HG03354 (cell line): Measurements from ENCODE around the gene FLNA.

Source experiments
- ATAC-seq: cut with Tn5 transposase; IDR thresholded peaks from one replicate; pipeline ENCODE4 v1.9.1; 2021; ENCODE audit warnings: mild to moderate bottlenecking; ENCODE audit not compliant: unreplicated experiment, poor library complexity, severe bottlenecking

FLNA gene

GRCh38 chrX:154378799-154379568 is 4.5 kb upstream of the FLNA start, which contains the start of gene EMD:
TSS of gene EMD (plus strand) at chrX:154379295. CDS start at chrX:154379485, 190 bp downstream.
- ATAC-seq = peak; percentile 83

- peak; percentile 11 for ATAC-seq
Observed at GRCh38 chrX:154378059-154378798, 3.8 kb upstream of the FLNA start.

GRCh38 chrX:154376774-154377173 is 2.3 kb upstream of the FLNA start:
- ATAC-seq = no peak

GRCh38 chrX:154375156-154375504 is 696 bp upstream of the FLNA start:
- no peak for ATAC-seq

- no peak for ATAC-seq
Observed at GRCh38 chrX:154373340-154374306, 811 bp downstream of the FLNA start.

GRCh38 chrX:154372612-154373022 is 1.8 kb downstream of the FLNA start:
- ATAC-seq = peak; percentile 37

GRCh38 chrX:154371789-154372300 is 2.6 kb downstream of the FLNA start:
- no peak for ATAC-seq

- ATAC-seq = peak; percentile 65
Observed at GRCh38 chrX:154371017-154371788, 3.2 kb downstream of the FLNA start.

GRCh38 chrX:154370300-154371016 is 4.0 kb downstream of the FLNA start:
- ATAC-seq = no peak

GRCh38 chrX:154369449-154370299 is 4.8 kb downstream of the FLNA start:
- ATAC-seq = no peak

- ATAC-seq = peak; percentile 27
Observed at GRCh38 chrX:154368630-154369448, 5.6 kb downstream of the FLNA start.

GRCh38 chrX:154367474-154368308 is 6.7 kb downstream of the FLNA start:
- ATAC-seq = no peak

- ATAC-seq = no peak
Observed at GRCh38 chrX:154366666-154367055, 7.8 kb downstream of the FLNA start.

- no peak for ATAC-seq
Observed at GRCh38 chrX:154365997-154366665, 8.3 kb downstream of the FLNA start.

GRCh38 chrX:154365052-154365600 is 9.3 kb downstream of the FLNA start:
- ATAC-seq = no peak
